Hepatocyte (in vitro differentiated cells): ENCODE data around the gene MEAF6. TPM values are rescaled to one million over a fixed set of nuclear protein-coding genes. Genes with fewer than 3 reads are reported as not detected.
"Not testable (repeated sequence)": the region's sequence is repeated elsewhere in the genome, so short reads cannot be mapped to it uniquely, and the experiment has no call there.

Source experiments
- DNase-seq: peaks from one replicate; pipeline ENCODE4 v3.0.0-alpha.2; 2016; ENCODE audit warnings: low spot score
- H2AFZ ChIP-seq: fragments of 200-600 bp; sonication (generic); 2 replicates; pipeline ENCODE4 v1.6.0; 2016; ENCODE audit warnings: antibody characterized with exemption, mild to moderate bottlenecking
- H3K27ac ChIP-seq: fragments of 200-600 bp; sonication (generic); 2 replicates; pipeline ENCODE4 v1.5.1; 2016; ENCODE audit warnings: mild to moderate bottlenecking
- H3K27me3 ChIP-seq: fragments of 200-600 bp; sonication (generic); 2 replicates; pipeline ENCODE4 v1.6.1; 2016
- H3K36me3 ChIP-seq: fragments of 200-600 bp; sonication (generic); replicated peaks from 2 replicates; pipeline ENCODE4 v1.5.1; 2016; ENCODE audit warnings: low read depth; ENCODE audit not compliant: insufficient read depth
- H3K4me1 ChIP-seq: fragments of 200-600 bp; sonication (generic); 2 replicates; pipeline ENCODE4 v1.5.1; 2016; ENCODE audit warnings: mild to moderate bottlenecking, moderate library complexity; ENCODE audit not compliant: insufficient read depth
- H3K4me2 ChIP-seq: fragments of 200-600 bp; sonication (generic); 2 replicates; pipeline ENCODE4 v1.6.0; 2016
- H3K4me3 ChIP-seq: fragments of 200-600 bp; sonication (generic); 2 replicates; pipeline ENCODE4 v1.5.1; 2016; ENCODE audit warnings: mild to moderate bottlenecking
- H3K79me2 ChIP-seq: fragments of 200-600 bp; sonication (generic); 2 replicates; pipeline ENCODE4 v1.6.0; 2017; ENCODE audit warnings: mild to moderate bottlenecking
- H3K9me2 ChIP-seq: fragments of 200-600 bp; sonication (generic); replicated peaks from 2 replicates; pipeline ENCODE4 v1.6.0; 2017; ENCODE audit warnings: mild to moderate bottlenecking; ENCODE audit not compliant: insufficient read depth
- H3K9me3 ChIP-seq: fragments of 200-600 bp; sonication (generic); 2 replicates; pipeline ENCODE4 v1.5.1; 2016; ENCODE audit warnings: low read depth, mild to moderate bottlenecking
- H4K20me1 ChIP-seq: fragments of 200-600 bp; sonication (generic); 2 replicates; pipeline ENCODE4 v1.6.0; 2016; ENCODE audit warnings: mild to moderate bottlenecking; ENCODE audit not compliant: insufficient read depth, poor library complexity, severe bottlenecking
- CTCF ChIP-seq: fragments of 200-600 bp; sonication (generic); IDR thresholded peaks from 2 replicates; pipeline ENCODE4 v1.5.1; 2016; ENCODE audit warnings: antibody characterized with exemption, mild to moderate bottlenecking; ENCODE audit not compliant: poor library complexity
- EZH2 ChIP-seq: fragments of 200-600 bp; sonication (generic); IDR thresholded peaks from 2 replicates; pipeline ENCODE4 v1.6.1; 2016; ENCODE audit warnings: antibody characterized with exemption, mild to moderate bottlenecking, borderline replicate concordance
- EZH2phosphoT487 ChIP-seq: fragments of 200-600 bp; sonication (generic); IDR thresholded peaks from one replicate; pipeline ENCODE4 v1.6.1; 2018; ENCODE audit warnings: antibody characterized with exemption, mild to moderate bottlenecking, low read depth, moderate library complexity; ENCODE audit not compliant: unreplicated experiment, severe bottlenecking
- WGBS: methylation state at CpG from one replicate; pipeline ENCODE4 v1.1.6; 2016; ENCODE audit warnings: low lambda C conversion rate; ENCODE audit errors: missing lambda C conversion rate; 5-methylcytosine and 5-hydroxymethylcytosine counted together
- polyA plus RNA-seq: library from polyadenylated mRNA; unstranded; fragments of >200 nt; fragmentation: Nextera tagmentation; extraction: Ambion mirVana; gene quantifications from 2 replicates; pipeline ENCODE4 v1.2.1, GENCODE V29; 2016
- total RNA-seq: library from RNA; depleted of rRNA; stranded (reverse); fragments of >200 nt; gene quantifications from 2 replicates; pipeline ENCODE4 v1.2.3, GENCODE V29; 2014

Gene MEAF6
- total and polyA plus RNA-seq, 2 experiments from 2014 or later = 46.5 to 74.7 TPM

DNA sequence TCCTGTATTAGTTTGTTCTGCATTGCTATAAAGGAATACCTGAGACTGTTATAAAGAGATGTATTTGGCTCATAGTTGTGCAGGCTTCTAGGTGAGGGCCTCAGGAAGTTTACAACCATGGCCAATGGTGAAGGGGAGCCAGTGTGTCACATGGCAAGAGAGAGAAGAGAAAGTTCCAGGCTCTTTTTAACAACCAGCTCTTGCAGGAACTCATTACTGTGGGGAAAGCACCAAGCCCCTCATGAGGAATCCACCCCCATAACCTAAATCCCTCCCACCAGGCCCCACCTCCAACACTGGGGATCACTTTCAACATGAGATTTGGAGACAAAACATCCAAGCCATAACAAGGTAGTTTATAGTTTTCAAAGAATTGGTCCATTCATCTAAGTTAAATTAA lies 5.0 kb upstream of the MEAF6 start:
- H3K9me3 ChIP-seq = no peaks in the 10 kb centered on the region
- TF ChIP-seq EZH2phosphoT487 (no peak), EZH2 (no peak), CTCF (no peak)
- no peaks in the 10 kb centered on the region for H3K36me3 ChIP-seq
- H3K79me2 ChIP-seq = no peaks in the 10 kb centered on the region
- no peaks in the 10 kb centered on the region for H3K9me2 ChIP-seq
- H3K27me3 ChIP-seq = no peaks in the 10 kb centered on the region
- peaks cover 5% of the 10 kb centered on the region for H3K4me1 ChIP-seq
- H2AFZ ChIP-seq = no peak overlapping the region
- no peak overlapping the region for H3K4me2 ChIP-seq
- no peak overlapping the region for H3K27ac ChIP-seq
- no peak overlapping the region for H3K4me3 ChIP-seq
- no peak for DNase-seq
- no peaks in the 10 kb centered on the region for H4K20me1 ChIP-seq

DNA sequence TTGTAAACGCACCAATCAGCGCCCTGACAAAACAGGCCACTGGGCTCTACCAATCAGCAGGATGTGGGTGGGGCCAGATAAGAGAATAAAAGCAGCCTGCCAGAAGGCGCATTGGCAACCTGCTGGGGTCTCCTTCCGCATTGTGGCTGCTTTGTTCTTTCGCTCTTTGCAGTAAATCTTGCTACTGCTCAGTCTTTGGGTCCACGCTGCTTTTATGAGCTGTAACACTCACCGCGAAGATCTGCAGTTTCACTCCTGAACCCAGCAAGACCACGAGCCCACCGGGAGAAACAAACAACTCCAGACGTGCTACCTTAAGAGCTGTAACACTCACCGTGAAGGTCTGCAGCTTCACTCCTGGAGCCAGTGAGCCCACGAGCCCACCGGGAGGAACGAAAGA lies 4.4 kb upstream of the MEAF6 start:
- 88% methylated on average over 15 of the region's 15 CpGs for WGBS
- not testable (repeated sequence) for H3K4me3 ChIP-seq

GRCh38 chr1:37518241-37518640 lies 3.7 kb upstream of the MEAF6 start:
- not testable (repeated sequence) for H3K79me2 ChIP-seq, H3K27me3 ChIP-seq, H3K4me1 ChIP-seq, H3K27ac ChIP-seq, H2AFZ ChIP-seq, DNase-seq, H3K4me2 ChIP-seq, H3K9me2 ChIP-seq, H3K9me3 ChIP-seq, H3K36me3 ChIP-seq, H4K20me1 ChIP-seq, H3K4me3 ChIP-seq
- WGBS = 95% methylated on average over 27 of the region's 31 CpGs

More for the DNA sequence above, 4.4 kb upstream of the MEAF6 start:
- not testable (repeated sequence) for H3K36me3 ChIP-seq, DNase-seq, H3K9me3 ChIP-seq, H4K20me1 ChIP-seq, H3K4me2 ChIP-seq, H3K27ac ChIP-seq, H3K9me2 ChIP-seq, H2AFZ ChIP-seq, H3K27me3 ChIP-seq, H3K4me1 ChIP-seq, H3K79me2 ChIP-seq

DNA sequence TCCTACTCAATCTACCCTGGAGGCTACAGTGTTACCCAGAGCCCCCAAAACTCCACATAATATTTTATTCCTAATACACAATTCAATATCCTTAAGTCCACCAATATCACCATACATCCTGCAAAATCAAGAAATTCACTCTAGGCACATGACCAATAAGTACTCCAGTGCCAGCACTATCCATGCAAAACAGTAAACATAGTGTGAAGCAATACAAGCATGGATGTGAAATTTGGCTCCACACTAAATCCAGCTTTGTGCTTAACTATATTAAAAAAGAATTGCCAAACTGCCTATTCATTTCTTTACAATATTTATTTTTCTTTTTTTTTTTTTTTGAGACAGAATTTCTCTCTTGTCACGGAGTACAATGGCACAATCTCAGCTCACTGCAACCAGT lies 3.0 kb upstream of the MEAF6 start:
- Histone ChIP-seq H3K4me1 (peaks cover 11% of the 10 kb centered on the region), H2AFZ (no peak overlapping the region), H3K9me3 (no peaks in the 10 kb centered on the region), H3K27me3 (no peaks in the 10 kb centered on the region), H3K27ac (no peak overlapping the region), H4K20me1 (peaks cover 8% of the 10 kb centered on the region), H3K79me2 (peaks cover 16% of the 10 kb centered on the region), H3K9me2 (no peaks in the 10 kb centered on the region), H3K36me3 (no peaks in the 10 kb centered on the region), H3K4me3 (no peak overlapping the region), H3K4me2 (no peak overlapping the region)
- 90% methylated on average over 1 of the region's 1 CpG for WGBS
- DNase-seq = no peak
- TF ChIP-seq EZH2 (no peak), CTCF (no peak), EZH2phosphoT487 (no peak)
